ENCODE data around the gene SMIM1. TPM values are rescaled to one million over a fixed set of nuclear protein-coding genes. Genes with fewer than 3 reads are reported as not detected.

SMIM1 gene
- total RNA-seq, 1 donor from 2014 or later = 1.6 TPM

- peaks cover 9 to 19% (median 10%) of the 10 kb centered on the region in 3 donors for H3K4me1 ChIP-seq (ENCODE audit: control insufficient read depth in 3 of 3, insufficient read depth in 3 of 3, low read length in 3 of 3)
- no peak overlapping the region for H3K9ac ChIP-seq (ENCODE audit: low read depth in 1 of 3, low read length in 3 of 3)
- peaks cover 35 to 46% (median 38%) of the 10 kb centered on the region in 3 donors for H3K36me3 ChIP-seq (ENCODE audit: control insufficient read depth in 3 of 3, insufficient read depth in 3 of 3, low read length in 3 of 3)
Measured at GRCh38 chr1:3736708-3737107, 35.8 kb upstream of the SMIM1 start.

DNA sequence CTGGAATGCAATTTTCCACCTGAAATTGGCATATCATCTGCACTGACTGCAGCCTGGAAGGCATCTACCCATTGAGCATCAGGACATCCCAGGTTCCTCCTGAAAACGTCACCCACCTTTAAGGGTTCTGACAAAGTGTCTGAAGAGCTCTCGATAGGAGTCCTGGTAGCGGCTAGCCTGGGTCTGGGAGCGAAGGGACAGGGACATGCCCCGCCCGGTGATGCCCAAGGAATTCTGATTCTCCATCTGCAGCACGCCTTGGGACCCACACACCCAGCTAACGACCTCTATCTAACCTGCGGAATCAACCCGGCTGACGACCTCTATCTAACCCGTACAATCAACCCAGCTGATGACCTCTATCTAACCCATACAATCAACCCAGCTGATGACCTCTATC is 33.6 kb upstream of the SMIM1 start:
- no peak overlapping the region for H3K27ac ChIP-seq (ENCODE audit: low read depth, low read length)
- no peak overlapping the region for H3K9ac ChIP-seq (ENCODE audit: low read depth in 1 of 3, low read length in 3 of 3)
- H3K36me3 ChIP-seq (ENCODE audit: control insufficient read depth in 3 of 3, insufficient read depth in 3 of 3, low read length in 3 of 3) = peaks cover 47 to 60% (median 52%) of the 10 kb centered on the region in 3 donors
- no peaks in the 10 kb centered on the region for H3K9me3 ChIP-seq (ENCODE audit: control insufficient read depth in 3 of 3, low read length in 3 of 3)
- H3K4me3 ChIP-seq (ENCODE audit: low read length in 3 of 3) = no peak overlapping the region
- H3K27me3 ChIP-seq (ENCODE audit: control insufficient read depth in 3 of 3, insufficient read depth in 3 of 3, low read length in 3 of 3) = no peaks in the 10 kb centered on the region
- peaks cover 3 to 19% (median 4%) of the 10 kb centered on the region in 3 donors for H3K4me1 ChIP-seq (ENCODE audit: control insufficient read depth in 3 of 3, insufficient read depth in 3 of 3, low read length in 3 of 3)

More at GRCh38 chr1:3736708-3737107, 35.8 kb upstream of the SMIM1 start:
- no peak overlapping the region for H3K27ac ChIP-seq (ENCODE audit: low read depth, low read length)
- H3K4me3 ChIP-seq (ENCODE audit: low read length in 3 of 3) = no peak overlapping the region
- no peaks in the 10 kb centered on the region for H3K9me3 ChIP-seq (ENCODE audit: control insufficient read depth in 3 of 3, low read length in 3 of 3)
- H3K27me3 ChIP-seq (ENCODE audit: control insufficient read depth in 3 of 3, insufficient read depth in 3 of 3, low read length in 3 of 3) = no peaks in the 10 kb centered on the region

DNA sequence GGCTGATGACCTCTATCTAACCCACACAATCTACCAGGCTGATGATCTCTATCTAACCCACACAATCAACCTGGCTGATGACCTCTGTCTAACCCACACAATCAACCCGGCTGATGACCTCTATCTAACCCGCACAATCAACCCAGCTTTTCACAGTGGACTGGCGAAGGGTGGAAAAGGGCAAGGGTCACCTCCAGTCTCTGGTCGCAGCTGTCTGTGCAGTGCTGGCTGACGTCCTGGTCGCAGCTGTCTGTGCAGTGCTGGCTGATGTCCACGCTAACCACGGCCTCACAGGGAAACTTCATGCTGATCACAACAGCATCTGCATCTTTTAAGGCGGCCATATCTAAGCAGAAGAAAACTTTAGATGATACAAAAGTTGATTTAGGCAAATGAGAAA is 32.5 kb upstream of the SMIM1 start:
- peaks cover 47 to 58% (median 49%) of the 10 kb centered on the region in 3 donors for H3K36me3 ChIP-seq (ENCODE audit: control insufficient read depth in 3 of 3, insufficient read depth in 3 of 3, low read length in 3 of 3)
- H3K9ac ChIP-seq (ENCODE audit: low read depth in 1 of 3, low read length in 3 of 3) = no peak overlapping the region
- no peak overlapping the region for H3K4me3 ChIP-seq (ENCODE audit: low read length in 3 of 3)
- no peaks in the 10 kb centered on the region for H3K27me3 ChIP-seq (ENCODE audit: control insufficient read depth in 3 of 3, insufficient read depth in 3 of 3, low read length in 3 of 3)
- H3K4me1 ChIP-seq (ENCODE audit: control insufficient read depth in 3 of 3, insufficient read depth in 3 of 3, low read length in 3 of 3) = peaks cover 9 to 26% (median 11%) of the 10 kb centered on the region in 3 donors
- H3K9me3 ChIP-seq (ENCODE audit: control insufficient read depth in 3 of 3, low read length in 3 of 3) = no peaks in the 10 kb centered on the region
- H3K27ac ChIP-seq (ENCODE audit: low read depth, low read length) = no peak overlapping the region

GRCh38 chr1:3740752-3741151 is 31.8 kb upstream of the SMIM1 start:
- Histone ChIP-seq H3K36me3 (ENCODE audit: control insufficient read depth in 3 of 3, insufficient read depth in 3 of 3, low read length in 3 of 3) (peaks cover 47 to 58% (median 49%) of the 10 kb centered on the region in 3 donors), H3K27ac (ENCODE audit: low read depth, low read length) (no peak overlapping the region), H3K27me3 (ENCODE audit: control insufficient read depth in 3 of 3, insufficient read depth in 3 of 3, low read length in 3 of 3) (no peaks in the 10 kb centered on the region), H3K9me3 (ENCODE audit: control insufficient read depth in 3 of 3, low read length in 3 of 3) (no peaks in the 10 kb centered on the region), H3K9ac (ENCODE audit: low read depth in 1 of 3, low read length in 3 of 3) (no peak overlapping the region), H3K4me3 (ENCODE audit: low read length in 3 of 3) (no peak overlapping the region), H3K4me1 (ENCODE audit: control insufficient read depth in 3 of 3, insufficient read depth in 3 of 3, low read length in 3 of 3) (peaks cover 14 to 28% (median 17%) of the 10 kb centered on the region in 3 donors)

DNA sequence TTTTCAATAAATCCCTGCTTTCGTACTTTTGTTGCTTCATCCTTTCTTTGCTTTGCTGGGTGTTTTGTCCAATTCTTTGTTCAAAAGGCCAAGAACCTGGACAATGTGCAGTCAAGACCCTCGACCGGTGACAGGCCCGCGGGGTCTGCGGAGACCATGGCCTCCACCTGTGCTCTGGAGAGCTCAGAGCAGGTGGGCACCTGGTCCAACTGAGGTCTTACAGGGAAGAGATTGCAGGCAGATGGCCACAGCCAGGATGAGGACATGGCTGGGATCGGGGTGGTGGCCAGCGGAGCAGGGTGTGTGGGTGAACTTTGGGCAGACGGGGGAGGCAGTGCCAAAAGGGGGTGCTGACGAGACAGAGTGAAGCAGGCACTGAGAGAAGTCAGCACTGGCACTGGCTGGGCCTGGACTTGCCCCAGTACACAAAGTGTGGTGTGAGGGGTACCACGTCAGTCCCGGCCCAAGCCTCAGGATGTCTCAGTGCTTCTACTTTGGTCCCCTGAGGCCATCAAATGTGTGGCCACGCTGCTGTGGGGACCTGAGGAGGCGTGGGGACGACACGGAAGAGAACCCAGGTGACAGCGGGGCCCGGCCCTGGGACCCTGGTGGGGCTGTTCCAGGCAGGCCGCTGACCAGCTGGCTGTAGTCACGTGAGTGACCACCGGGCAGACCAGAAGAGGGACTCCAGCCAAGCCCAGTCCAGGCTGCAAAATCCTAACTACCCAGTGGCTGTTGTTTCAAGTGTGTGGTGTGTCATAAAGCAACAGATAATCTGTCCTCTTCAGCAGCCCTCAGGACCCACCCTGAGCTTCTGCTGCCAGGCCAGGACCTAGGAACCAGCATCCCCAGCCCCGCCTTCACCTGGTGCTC is 30.7 kb upstream of the SMIM1 start:
- peaks cover 23 to 33% (median 27%) of the 10 kb centered on the region in 3 donors for H3K4me1 ChIP-seq (ENCODE audit: control insufficient read depth in 3 of 3, insufficient read depth in 3 of 3, low read length in 3 of 3)
- no peak overlapping the region for H3K9ac ChIP-seq (ENCODE audit: low read depth in 1 of 3, low read length in 3 of 3)
- H3K27ac ChIP-seq (ENCODE audit: low read depth, low read length) = no peak overlapping the region
- H3K9me3 ChIP-seq (ENCODE audit: control insufficient read depth in 3 of 3, low read length in 3 of 3) = no peaks in the 10 kb centered on the region
- H3K36me3 ChIP-seq (ENCODE audit: control insufficient read depth in 3 of 3, insufficient read depth in 3 of 3, low read length in 3 of 3) = peaks cover 39 to 51% (median 44%) of the 10 kb centered on the region in 3 donors
- H3K4me3 ChIP-seq (ENCODE audit: low read length in 3 of 3) = no peak overlapping the region
- H3K27me3 ChIP-seq (ENCODE audit: control insufficient read depth in 3 of 3, insufficient read depth in 3 of 3, low read length in 3 of 3) = no peaks in the 10 kb centered on the region

DNA sequence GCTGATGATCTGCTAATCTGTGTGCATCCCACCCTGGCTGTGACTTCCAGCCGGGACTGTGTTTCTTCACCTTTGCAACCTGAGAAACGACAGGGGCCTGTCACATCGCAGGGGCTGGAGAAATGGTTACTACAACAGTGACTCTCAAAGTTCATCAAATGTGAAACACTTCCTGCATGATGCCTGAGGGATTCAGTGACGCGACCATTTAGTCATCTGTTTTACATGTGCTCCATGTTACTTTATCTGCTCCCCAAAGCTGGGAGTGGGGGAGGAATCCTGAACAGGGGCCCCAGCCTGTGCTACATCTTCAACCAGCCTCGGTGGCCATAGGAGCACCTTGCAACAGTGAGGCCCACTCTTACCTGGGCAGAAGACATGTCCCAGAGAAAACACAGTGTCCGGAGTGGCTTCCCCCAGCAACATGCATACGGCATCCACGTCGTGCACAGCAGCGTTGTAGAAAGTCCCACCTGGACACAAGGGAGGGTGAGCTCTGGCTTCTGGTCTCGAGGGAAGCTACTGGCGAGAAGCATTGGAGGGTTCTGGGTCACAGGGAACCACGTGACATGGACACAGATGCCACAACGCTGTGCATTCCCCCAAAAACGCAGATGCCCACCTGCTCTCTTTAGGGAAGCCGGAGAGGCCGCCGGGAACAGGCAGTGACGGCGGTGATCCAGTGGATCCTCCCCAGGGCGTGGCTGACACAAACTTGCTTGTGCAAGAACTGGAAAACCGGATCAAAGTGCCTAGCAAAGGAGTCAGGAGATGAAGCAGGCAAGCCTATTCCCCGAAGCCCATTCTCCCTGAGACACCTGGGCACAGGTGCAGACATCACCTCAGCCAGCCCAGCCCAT is 29.9 kb upstream of the SMIM1 start:
- Histone ChIP-seq H3K9ac (ENCODE audit: low read depth in 1 of 3, low read length in 3 of 3) (no peak overlapping the region), H3K4me1 (ENCODE audit: control insufficient read depth in 3 of 3, insufficient read depth in 3 of 3, low read length in 3 of 3) (peaks cover 23 to 35% (median 28%) of the 10 kb centered on the region in 3 donors), H3K9me3 (ENCODE audit: control insufficient read depth in 3 of 3, low read length in 3 of 3) (no peaks in the 10 kb centered on the region), H3K4me3 (ENCODE audit: low read length in 3 of 3) (no peak overlapping the region), H3K27me3 (ENCODE audit: control insufficient read depth in 3 of 3, insufficient read depth in 3 of 3, low read length in 3 of 3) (no peaks in the 10 kb centered on the region), H3K27ac (ENCODE audit: low read depth, low read length) (no peak overlapping the region), H3K36me3 (ENCODE audit: control insufficient read depth in 3 of 3, insufficient read depth in 3 of 3, low read length in 3 of 3) (peaks cover 35 to 44% (median 40%) of the 10 kb centered on the region in 3 donors)

DNA sequence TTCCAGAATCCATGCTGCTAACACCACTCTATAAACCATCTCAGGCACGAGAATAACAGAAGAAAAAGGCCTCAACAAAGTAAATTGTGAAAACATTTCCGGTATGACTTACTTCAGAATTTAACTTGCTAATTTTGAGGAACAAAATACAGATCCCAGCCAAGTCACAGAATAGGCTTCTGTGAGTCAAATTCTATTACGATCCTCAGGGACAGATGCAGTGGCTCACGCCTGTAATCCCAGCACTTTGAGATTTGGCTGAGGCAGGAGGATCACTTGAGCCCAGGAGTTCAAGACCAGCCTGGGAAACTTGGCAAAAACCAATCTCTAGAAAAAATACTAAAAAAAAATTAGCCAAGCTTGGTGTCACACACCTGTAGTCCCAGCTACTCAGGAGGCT is 29.1 kb upstream of the SMIM1 start:
- Histone ChIP-seq H3K36me3 (ENCODE audit: control insufficient read depth in 3 of 3, insufficient read depth in 3 of 3, low read length in 3 of 3) (peaks cover 27 to 37% (median 32%) of the 10 kb centered on the region in 3 donors), H3K9ac (ENCODE audit: low read depth in 1 of 3, low read length in 3 of 3) (no peak overlapping the region)

GRCh38 chr1:3743826-3744225 is 28.7 kb upstream of the SMIM1 start:
- H3K4me1 ChIP-seq (ENCODE audit: control insufficient read depth in 3 of 3, insufficient read depth in 3 of 3, low read length in 3 of 3) = peaks cover 23 to 39% (median 28%) of the 10 kb centered on the region in 3 donors
- H3K4me3 ChIP-seq (ENCODE audit: low read length in 3 of 3) = no peak overlapping the region

More for the DNA sequence above, 29.1 kb upstream of the SMIM1 start:
- no peaks in the 10 kb centered on the region for H3K9me3 ChIP-seq (ENCODE audit: control insufficient read depth in 3 of 3, low read length in 3 of 3)
- no peaks in the 10 kb centered on the region for H3K27me3 ChIP-seq (ENCODE audit: control insufficient read depth in 3 of 3, insufficient read depth in 3 of 3, low read length in 3 of 3)
- H3K27ac ChIP-seq (ENCODE audit: low read depth, low read length) = no peak overlapping the region
- H3K4me3 ChIP-seq (ENCODE audit: low read length in 3 of 3) = no peak overlapping the region
- H3K4me1 ChIP-seq (ENCODE audit: control insufficient read depth in 3 of 3, insufficient read depth in 3 of 3, low read length in 3 of 3) = peaks cover 23 to 39% (median 28%) of the 10 kb centered on the region in 3 donors

DNA sequence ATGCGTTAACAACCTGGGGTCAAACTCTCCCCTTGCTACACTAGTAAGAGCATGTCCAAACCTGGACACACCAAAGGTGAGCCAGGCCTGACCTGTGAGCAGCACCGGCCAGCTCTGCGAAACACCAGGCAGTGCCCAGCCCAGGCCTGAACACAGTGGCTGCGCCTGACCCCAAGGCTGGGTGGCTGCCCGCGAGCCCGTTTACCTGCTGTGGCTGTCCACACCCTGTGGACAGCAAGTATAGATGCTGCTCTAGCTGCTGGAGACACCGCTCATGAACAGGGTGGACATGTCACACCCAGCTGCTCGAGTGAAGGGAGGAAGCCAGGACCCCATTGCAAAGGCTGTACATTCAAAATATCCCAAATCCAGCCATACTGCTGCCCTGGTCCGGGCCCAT is 27.9 kb upstream of the SMIM1 start:
- Histone ChIP-seq H3K4me1 (ENCODE audit: control insufficient read depth in 3 of 3, insufficient read depth in 3 of 3, low read length in 3 of 3) (peaks cover 23 to 39% (median 28%) of the 10 kb centered on the region in 3 donors), H3K9me3 (ENCODE audit: control insufficient read depth in 3 of 3, low read length in 3 of 3) (no peaks in the 10 kb centered on the region), H3K9ac (ENCODE audit: low read depth in 1 of 3, low read length in 3 of 3) (peak overlapping the region in 1 of 3 donors; percentile 88), H3K27ac (ENCODE audit: low read depth, low read length) (no peak overlapping the region), H3K27me3 (ENCODE audit: control insufficient read depth in 3 of 3, insufficient read depth in 3 of 3, low read length in 3 of 3) (no peaks in the 10 kb centered on the region), H3K4me3 (ENCODE audit: low read length in 3 of 3) (peak overlapping the region in 2 of 3 donors; percentile 30 to 35), H3K36me3 (ENCODE audit: control insufficient read depth in 3 of 3, insufficient read depth in 3 of 3, low read length in 3 of 3) (peaks cover 21 to 29% (median 25%) of the 10 kb centered on the region in 3 donors)

More at GRCh38 chr1:3743826-3744225, 28.7 kb upstream of the SMIM1 start:
- H3K27me3 ChIP-seq (ENCODE audit: control insufficient read depth in 3 of 3, insufficient read depth in 3 of 3, low read length in 3 of 3) = no peaks in the 10 kb centered on the region
- no peak overlapping the region for H3K27ac ChIP-seq (ENCODE audit: low read depth, low read length)
- H3K9me3 ChIP-seq (ENCODE audit: control insufficient read depth in 3 of 3, low read length in 3 of 3) = no peaks in the 10 kb centered on the region
- peaks cover 24 to 33% (median 28%) of the 10 kb centered on the region in 3 donors for H3K36me3 ChIP-seq (ENCODE audit: control insufficient read depth in 3 of 3, insufficient read depth in 3 of 3, low read length in 3 of 3)
- no peak overlapping the region for H3K9ac ChIP-seq (ENCODE audit: low read depth in 1 of 3, low read length in 3 of 3)

Data from skeletal muscle tissue (tissue), 4 donors.